ENCODE measurements around the gene PLPP7.
A peak's percentile ranks its signal among the peaks of the same experiment; 100 is the strongest.
"Not testable (repeated sequence)": the region's sequence is repeated elsewhere in the genome, so short reads cannot be mapped to it uniquely, and the experiment has no call there.

Gene PLPP7

DNA sequence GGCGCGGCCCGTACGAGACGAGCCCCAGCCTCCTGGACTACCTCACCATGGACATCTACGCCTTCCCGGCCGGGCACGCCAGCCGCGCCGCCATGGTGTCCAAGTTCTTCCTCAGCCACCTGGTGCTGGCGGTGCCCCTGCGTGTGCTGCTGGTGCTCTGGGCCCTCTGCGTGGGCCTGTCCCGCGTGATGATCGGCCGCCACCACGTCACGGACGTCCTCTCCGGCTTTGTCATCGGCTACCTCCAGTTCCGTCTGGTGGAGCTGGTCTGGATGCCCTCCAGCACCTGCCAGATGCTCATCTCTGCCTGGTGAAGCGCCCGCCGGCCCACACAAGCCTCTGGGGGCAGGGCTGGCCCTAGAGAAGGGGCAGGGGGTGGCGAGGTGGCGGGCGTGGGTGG lies 18.5 kb downstream of the PLPP7 start:
- no peak for DNase-seq

DNA sequence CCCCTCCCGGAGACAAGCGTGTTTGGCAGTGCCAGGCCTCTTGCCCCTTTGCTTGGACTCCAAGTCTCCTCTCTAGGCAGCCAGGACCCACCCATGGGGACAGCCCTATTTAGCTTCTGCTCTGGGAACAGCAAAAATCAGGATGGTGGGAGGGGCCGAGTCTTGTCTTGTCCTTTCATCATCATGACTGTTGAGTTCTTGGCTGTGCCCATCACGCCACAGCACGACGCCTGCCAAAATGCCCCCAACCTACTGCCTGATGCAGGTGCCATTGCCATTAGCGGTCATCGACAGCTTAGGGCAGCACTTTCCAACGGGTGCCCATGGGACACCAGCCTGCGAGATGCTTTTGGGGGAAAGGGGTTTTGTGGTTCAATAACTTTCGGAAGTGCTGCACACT lies 18.9 kb downstream of the PLPP7 start:
- no peak for DNase-seq

DNA sequence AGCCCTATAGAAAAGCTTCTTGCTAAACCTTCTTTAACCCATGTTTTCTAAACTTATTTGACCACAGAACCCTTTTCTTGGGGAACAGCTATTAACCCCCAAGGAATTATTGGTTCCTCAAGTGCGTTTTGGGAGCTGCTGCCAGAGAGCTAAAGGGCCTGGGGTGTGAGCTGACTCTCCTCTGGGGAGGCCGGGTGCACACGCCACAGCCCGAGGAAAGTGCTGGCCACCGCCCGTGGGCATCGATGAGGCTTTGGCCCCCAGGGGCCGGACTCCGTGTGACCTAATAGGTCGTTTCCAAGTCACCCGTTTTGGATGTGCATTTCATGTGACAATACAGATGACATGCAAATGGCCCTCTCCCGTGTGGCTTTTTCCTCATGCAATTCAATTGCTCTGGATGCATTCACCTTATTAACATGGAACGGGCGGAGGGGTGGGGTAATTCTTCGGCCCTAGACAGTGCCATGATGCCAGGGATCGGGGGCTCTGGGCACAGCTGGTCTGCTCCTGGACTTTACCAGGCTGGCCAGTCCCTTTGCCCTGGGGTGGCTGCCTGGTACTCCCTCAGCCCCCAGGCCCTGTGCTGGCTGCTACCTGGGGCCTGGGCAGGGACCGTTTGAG lies 19.5 kb downstream of the PLPP7 start:
- no peak for DNase-seq

DNA sequence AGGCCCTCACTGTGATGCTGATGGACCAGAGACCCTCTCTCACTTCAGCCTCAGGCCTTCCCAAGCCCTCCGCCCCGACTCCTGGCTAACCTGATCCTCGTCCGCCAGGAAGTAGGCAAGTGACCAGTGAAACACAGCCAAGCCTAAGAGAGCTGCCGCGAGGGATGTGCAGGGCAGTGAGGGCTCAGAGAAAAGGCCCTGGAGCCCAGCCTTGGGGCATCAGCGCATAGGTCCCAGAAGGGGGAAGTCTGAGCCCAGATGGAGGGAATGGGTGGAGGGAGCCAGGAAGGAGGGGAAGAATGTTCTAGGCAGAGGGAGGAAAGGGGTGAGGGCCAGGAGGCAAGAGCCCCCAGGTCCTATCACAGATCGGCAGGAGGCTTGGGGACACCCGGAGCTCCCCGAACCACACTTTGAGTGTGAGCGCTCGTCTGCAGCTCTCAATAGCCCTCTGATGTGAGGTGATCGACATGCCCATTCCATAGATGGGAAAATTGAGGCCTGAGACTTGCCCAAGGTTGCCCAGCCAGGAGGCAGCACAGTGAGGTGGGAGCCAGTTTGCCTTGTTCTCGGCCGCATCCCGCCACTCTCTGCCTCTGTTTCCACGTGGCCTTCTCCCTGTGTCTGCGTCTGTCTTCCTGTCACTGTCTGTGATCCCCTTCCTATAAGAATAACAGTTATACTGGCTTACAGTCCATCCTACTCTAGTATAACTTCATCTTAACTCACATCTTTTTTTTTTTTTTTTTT lies 20.2 kb downstream of the PLPP7 start:
- no peak for DNase-seq

DNA sequence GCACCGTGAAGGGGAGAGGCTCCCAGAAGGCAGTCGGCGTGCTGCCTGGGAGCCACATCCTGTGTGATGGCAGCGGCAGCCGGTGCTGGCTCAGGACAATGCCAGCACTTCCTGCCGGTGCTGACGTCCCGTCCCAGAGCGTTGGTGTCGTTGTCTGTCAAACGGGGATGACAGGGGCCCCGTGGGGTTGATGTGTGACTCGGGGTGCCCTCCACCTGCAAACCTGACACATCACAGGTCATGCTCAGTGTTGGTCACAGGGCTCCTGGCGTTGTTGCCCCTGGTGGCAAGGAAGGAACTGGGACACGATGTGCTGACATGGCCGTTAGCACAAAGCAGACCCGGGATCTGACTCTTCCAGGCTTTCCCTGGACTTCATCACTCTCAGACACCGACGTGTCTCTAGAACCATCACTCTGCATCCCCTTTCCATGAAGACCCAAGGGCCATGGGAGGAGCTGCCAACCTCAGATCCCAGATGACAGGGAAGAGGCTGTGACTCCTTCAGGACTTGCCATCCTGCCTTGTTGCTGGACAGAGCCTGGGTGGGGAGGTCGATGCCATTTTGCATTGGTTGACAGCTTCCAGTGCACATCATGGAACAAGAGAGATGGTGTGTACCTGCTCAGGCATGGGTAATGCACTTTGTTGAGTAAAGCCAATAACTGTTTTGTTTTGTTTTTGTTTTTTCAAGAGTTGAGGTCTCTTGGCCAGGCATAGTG lies 21.5 kb downstream of the PLPP7 start:
- DNase-seq = peak; percentile 46

DNA sequence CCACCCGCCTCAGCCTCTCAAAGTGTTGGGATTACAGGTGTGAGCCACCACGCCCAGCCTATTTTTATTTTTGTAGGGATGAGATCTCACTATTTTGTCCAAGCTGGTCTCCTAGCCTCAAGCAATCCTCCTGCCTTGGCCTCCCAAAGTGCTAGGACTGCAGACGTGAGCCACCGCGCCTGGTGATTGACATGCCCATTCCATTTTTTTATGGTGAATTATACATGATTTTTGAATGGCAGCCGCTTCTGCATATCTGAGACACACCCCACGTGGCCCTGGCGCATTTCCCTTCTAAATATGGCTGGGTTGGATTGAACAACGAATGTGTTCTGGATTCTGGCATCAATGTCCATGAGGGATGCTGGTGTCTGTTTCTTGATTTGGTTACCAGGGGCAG lies 22.7 kb downstream of the PLPP7 start:
- DNase-seq = no peak

DNA sequence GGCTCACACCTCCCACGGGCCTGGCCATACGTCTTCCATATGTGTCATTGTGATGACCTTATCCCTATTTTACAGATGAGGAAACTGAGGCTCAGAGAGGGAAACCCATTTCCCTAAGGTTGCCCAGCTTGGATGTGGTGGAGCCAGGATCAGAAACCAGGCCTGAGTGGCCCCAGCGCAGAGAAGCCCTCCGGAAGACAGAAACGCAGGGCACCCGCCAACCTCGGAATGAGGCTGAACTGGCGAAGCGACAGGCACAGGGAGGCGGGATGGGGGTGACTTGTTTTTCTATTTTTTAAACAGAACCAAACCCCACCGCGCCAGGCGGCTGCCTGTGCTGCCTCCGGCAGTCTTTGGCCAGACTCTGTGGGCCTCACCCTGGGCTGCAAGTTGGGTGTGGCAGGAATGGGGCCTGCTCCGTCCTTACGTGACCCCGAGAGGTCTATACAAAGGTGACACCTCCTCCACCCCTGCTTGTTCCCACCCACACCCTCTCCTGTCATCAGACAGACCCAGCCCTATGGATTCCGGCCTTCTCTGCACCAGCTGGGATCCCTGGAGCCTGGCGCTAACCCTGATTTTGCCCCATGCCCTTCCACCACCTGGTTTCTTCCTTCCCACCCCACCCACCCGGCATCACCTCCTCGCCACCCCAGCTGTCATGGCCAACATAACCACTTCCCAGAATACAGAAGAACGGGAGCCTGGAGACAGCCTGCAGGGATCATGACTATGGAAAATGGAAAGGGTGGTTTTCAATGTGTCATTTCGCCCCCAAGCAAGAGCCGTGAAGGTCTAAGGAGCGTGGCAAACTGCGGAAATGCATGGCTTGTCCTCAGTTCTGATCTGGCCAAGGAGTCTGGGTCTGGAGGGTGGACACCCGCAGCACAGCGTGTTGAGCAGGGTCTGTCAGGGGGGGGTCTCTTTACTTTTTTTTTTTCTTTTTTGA lies 23.6 kb downstream of the PLPP7 start:
- no peak for DNase-seq

DNA sequence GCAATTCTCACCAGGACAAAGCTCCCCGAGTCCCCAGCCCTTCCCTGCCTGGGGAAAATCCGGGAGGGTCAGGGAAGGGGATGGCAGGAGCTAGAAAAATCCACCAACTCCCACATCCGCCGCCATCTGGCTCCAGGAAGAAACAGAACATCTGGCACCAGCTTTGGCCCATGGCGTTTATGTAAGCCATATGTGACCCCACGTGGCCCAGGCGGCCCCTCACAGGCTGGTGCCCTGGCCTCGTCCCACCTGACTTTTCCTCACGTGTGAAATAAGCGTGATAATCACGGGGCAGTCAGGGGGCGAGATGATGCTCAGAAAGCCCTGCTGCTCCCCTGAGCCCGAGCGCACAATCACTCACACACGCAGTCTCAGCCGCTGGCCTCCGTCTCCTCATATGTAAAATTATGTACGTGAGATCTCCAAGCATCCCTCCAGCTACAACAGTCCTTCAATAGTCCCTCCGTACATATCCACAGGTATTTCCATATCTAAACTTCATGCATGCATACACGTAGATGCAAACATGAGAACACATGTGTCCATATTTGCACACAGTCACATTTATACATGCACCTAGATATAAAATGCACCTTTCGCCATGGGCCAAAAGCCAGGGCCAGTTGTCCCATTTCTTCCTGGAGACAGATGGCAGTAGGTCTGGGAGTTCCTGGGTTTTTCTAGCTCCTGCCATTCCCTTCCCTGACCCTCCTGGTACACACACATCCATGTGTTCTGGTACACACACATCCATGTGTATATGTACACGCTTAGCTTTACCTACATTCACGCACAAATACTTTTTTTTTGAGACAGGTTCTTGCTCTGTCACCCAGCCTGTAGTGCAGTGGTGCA lies 28.9 kb downstream of the PLPP7 start:
- no peak for DNase-seq

DNA sequence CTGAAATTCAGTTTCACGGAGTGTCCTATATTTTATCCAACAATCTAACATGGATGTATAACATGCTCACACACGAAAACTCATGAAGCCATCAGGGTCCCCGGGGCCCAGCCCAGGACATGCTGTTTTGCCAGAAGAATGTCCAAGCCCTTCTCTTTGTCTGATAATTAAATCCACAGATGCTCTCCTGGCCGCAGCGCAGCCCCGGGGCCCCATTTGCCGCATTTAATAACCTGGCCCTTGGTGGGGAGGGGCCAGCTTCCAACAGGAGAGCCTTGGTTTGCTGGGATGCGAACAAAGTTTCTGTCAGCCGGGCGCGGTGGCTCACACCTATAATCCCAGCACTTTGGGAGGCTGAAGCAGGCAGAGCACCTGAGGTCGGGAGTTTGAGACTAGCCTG lies 30.0 kb downstream of the PLPP7 start:
- no peak for DNase-seq

DNA sequence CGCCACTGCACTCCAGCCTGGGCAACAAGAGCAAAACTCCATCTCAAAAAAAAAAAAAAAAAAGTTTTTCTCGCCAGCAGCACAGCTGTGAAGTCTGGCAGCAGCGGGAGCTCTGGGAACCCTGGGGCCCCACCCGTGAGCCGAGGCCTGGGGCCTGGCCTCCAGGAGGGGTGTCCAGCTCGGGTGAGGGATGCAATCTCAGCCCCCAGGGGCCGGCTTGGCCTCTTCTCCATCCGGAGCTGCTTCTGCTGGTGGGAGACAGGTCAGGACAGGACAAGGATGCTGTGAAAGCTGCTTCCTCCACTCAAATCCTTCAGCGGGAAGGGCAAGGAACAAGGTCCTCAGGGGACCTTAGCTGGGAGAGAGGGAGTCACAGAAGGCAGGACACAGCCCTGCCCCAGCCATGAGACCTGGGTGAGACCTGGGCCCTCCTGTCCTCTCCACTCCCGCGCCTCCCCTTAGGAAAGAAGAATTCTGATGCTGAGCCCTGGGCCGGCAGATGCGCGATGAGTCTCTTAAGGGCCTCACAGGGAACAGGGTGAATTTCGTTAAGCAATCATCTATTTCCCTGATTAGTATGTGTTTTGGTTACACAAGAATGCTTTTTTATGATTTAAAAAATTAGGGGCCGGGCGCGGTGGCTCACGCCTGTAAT lies 30.6 kb downstream of the PLPP7 start:
- no peak for DNase-seq

DNA sequence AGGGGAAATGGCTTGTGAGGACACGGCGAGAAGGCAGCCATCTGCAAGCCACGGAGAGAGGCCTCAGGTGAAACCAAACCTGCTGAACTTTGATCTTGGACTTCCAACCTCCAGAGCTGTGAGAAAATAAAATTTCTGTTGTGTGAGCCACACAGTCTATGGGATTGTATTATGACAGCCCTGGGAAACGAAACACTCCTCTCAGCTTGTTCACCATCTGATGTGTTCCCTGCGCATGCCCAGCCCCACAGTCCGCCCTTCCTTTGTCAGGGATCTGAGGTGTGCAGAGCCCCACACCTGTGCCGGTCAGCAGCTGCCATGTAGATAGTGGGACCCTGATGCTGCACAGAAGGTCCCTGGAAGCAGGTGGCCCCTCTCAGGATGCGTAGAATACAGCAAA lies 34.1 kb downstream of the PLPP7 start:
- DNase-seq = no peak

DNA sequence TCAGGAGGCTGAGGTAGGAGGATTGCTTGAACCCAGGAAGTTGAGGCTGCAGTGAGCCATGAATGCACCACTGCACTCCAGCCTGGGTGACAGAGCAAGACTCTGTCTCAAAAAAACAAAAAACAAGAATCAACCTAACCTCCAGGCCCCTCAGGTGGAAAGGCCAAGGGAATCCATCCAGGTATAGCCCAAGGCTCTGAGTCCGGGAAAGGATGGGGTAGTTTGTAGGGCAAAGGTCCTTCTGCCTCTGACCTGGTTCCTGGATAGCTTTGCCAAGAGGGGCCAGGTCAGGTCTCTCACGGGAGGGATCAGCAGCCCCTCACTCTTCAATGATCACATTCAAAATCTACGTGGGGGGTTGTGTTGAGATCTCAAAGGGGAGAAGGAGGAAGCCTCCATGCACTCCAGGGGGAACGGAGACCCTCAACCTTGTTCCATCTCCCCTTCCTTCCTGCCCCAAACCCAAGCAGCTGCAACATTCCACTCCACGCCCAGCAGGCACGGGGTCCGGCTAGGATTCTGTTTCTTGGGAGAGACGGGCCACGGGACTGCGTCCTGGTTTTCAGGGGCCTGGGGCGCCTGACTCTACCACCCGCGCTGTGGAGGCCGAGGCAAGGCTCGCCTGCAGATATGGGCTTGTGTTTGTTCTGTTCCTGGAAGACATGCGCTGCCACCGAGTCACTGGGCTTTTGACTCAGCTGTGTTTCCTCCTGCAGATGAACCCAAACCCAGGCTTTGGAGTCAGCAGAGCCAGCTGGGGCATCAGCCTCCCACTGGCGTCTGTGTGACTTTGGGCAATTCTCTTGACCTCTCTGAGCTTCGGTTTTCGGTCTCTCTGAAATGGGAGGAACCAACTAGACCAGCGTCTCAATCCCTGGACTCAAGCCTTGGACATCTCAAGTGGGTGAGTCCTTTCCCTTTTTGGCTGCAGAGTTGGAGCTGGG lies 35.5 kb downstream of the PLPP7 start:
- no peak for DNase-seq

DNA sequence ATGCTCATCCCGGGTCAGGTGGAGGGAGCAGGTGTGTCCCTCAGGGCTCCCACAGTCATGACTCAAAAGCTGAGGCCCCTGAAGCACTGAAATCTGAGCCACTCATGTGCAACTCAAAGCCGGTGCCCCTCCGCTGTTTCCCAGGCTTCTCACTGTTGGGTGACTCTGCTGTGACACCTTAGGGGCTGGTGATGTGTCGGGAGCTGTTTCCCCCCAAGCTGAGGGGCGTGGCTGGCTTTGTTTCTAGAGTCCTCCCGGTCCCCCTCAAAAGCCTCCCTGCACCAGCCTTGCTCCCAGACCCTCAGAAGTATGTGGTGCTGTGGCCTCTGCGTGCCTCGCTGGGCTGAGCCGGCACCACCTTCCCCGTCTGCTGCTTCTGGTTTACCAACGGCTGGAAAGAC lies 39.7 kb downstream of the PLPP7 start:
- DNase-seq = no peak

DNA sequence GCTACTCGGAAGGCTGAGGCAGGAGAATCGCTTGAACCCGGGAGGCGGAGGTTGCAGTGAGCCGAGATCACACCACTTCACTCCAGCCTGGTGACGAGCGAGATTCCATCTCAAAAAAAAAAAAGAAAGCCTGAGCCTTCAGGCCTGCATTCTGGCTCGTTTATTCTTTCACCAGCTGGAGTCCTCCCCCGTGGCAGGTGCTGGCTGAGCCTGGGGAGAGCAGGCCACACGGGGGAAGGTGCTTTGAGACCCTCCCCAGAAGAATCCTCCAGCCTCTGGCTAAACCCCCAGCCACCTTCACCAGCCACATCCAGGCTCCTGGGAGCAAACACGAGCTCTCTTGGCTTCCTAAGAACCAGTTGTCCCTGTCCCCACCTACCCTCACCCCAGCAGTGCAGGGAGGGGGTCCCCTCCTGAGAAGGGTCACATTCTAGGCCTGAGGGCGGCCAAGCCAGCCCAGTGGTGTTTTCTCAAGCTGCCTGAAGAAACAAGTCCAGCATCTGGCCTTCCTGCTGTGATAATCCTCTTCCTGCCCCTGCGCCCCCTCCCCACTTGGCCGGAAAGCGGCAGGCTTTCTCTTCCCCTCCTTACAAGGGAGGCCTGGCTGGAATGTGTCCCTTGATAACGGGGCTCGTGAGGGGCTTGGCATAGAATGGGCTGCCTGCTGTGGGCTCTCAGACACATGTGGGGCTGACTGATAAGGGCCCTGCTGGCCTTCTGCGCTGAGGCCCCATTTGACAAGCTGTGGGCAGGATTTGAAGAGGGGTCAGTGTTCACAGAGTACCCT lies 41.5 kb downstream of the PLPP7 start:
- DNase-seq = no peak

DNA sequence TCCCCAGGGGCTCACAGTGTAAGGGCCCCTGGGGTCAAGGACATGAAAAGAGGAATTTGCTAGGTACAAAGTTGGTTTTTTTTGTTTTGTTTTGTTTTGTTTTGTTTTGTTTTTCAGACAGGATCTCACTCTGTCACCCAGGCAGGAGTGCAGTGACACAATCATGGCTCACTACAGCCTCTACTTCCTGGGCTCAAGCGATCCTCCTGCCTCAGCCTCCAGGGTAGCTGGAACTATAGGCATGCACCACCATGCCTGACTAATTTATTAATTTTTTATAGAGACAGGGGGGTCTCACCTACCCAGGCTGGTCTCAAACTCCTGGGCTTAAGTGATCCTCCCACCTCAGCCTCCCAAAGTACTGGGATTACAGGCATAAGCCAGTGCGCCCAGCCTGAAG lies 42.5 kb downstream of the PLPP7 start:
- DNase-seq = not testable (repeated sequence)

DNA sequence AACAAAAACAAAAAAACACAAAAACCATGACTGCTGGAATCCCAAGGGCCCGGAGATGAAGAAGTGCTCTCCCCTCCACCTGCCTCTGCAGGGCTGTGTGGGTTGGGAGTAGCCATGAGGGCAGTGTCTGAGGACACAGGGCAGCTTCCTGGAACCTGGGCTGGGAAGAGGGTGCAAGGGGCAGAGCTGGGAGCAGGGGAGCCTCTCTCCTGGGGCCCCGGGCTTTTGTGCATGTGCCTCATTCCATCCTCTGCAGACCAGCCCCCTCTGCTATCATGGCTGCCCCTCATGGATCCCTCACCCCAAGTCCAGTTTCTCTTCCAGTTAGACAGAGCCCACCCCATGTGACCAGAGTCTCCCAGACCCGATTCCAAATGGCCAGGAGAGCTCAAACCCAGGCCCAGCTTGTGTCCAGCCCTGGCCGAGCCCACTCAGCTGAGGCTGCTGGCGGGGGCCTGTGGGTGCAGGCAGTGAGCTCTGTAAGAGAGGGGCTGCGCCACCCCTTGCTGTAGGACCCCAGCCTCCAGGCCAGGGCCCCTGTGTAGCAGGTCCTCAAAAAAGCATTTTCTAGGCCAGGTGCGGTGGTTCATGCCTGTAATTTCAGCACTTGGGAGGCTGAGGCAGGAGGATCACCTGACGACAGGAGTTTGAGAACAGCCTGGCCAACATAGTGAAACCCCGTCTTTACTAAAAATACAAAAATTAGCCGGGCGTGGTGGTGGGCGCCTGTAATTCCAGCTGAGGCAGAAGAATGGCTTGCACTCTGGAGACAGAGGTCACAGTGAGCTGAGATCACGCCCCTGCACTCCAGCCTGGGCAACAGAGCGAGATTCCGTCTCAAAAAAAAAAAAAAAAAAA lies 44.5 kb downstream of the PLPP7 start:
- DNase-seq = no peak

DNA sequence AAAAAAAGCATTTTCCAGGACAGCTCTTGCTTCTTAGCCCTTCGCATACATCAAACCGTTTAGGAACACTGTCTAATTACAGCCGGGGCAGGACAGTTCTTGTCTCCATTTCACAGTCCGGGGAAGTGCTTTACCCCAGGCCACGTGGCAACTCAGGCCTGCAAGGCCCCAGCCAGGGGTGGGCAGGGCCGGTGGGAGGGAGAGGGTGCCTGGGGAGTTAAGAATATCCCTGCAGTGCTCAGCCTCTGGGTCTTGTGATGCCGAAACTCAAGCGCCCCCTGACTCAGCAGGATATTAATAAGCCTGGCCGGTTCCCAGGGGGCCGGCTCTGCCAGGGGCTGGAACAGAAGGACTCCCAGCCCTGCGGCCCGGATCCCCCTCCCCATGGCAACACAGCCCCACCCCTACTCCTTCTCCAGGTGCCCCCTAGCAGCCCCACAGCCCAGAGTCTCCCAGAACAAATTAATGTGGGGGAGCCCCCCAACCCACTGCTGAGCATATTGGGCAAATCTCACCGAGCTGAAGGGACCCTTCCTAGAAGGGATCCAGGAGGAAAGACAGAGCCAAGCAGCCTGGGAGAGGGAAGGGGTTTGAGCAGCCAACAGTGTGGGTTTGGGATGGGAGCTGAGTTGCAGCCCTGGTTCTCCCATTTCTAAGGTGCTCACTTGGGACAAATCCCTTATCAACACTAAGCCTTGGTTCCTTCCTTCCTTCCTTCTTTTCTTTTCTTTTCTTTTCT lies 45.3 kb downstream of the PLPP7 start:
- DNase-seq = no peak

DNA sequence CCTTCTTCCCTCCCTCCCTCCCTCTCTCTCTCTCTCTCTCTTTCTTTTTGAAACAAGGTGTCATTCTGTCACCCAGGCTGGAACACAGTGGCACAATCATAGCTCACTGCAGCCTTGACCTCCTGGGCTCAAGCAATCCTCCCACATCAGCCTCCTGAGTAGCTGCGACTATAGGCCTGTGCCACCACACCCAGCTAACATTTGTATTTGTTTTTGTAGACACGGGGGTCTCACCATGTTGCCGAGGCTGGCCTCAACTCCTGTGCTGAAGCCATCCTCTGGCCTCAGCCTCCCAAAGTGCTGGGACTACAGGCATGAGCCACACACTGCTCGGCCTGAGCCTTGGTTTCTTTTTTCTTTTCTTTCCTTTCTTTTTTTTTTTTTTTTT lies 45.8 kb downstream of the PLPP7 start:
- no peak for DNase-seq

All from T-helper 9 cell (primary cell).